SK-N-SH treated with all-trans-retinoic acid at 6 μM for 48 hours (cell line): ENCODE measurements around the gene URI1.

Experiments
- ARNTL ChIP-seq: fragments of 450-650 bp; formaldehyde crosslinking; IDR thresholded peaks from 2 replicates; pipeline ENCODE4 v1.5.0; 2020; ENCODE audit warnings: low read depth, mild to moderate bottlenecking, moderate library complexity, borderline replicate concordance
- ISL1 ChIP-seq: fragments of 250-450 bp; sonication (Bioruptor Pico); IDR thresholded peaks from 2 replicates; pipeline ENCODE4 v2.1.2; 2022; ENCODE audit warnings: mild to moderate bottlenecking, moderate library complexity
- OSR1 ChIP-seq: fragments of 250-450 bp; sonication (Bioruptor Pico); IDR thresholded peaks from 2 replicates; pipeline ENCODE4 v1.8.0; 2022; ENCODE audit warnings: moderate library complexity, mild to moderate bottlenecking, inconsistent platforms
- RARB ChIP-seq: fragments of 250-450 bp; sonication (Bioruptor Pico); IDR thresholded peaks from 2 replicates; pipeline ENCODE4 v1.8.0; 2021; ENCODE audit warnings: mild to moderate bottlenecking, moderate library complexity
- TCF4 ChIP-seq: fragments of 250-450 bp; sonication (Bioruptor Pico); IDR thresholded peaks from 2 replicates; pipeline ENCODE4 v1.8.0; 2021; ENCODE audit warnings: mild to moderate bottlenecking, moderate library complexity, borderline replicate concordance
- ZC3H10 ChIP-seq: fragments of 250-450 bp; sonication (Bioruptor Pico); IDR thresholded peaks from 2 replicates; pipeline ENCODE4 v1.5.1; 2021; ENCODE audit warnings: mild to moderate bottlenecking, moderate library complexity
- ZNF565 ChIP-seq: fragments of 450-650 bp; formaldehyde crosslinking; conservative IDR thresholded peaks from 2 replicates; pipeline ENCODE4 v1.5.0; 2020; ENCODE audit warnings: low read depth, mild to moderate bottlenecking, moderate library complexity
- TF ChIP-seq, protein P1 (sequence below): fragments of 250-450 bp; sonication (Bioruptor Pico); IDR thresholded peaks from 2 replicates; pipeline ENCODE4 v1.8.0; 2020; ENCODE audit warnings: mild to moderate bottlenecking, moderate library complexity, borderline replicate concordance

DNA sequence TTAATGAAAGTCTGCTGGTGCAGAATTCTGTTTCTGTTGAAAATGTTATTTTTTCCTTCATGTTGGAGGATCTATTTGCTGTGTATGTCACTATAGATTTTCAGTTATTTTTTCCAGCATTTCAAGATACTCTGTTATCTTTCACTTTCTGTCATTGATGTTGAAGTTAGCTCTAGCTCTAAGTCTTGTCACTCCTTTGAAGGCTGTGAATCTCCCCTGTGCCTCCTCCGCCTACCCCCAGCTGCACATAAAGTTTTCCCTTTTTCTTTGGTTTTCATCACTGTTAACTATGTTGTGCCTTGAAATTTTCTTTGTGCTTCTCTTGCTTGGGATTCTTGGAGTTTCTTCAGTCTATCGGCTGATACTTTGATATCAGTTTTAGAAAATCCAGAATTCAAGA lies 20.8 kb downstream of the URI1 start:
- no peak for TF ChIP-seq TCF4
- no peak for TF ChIP-seq RARB (CRISPR knock-in tag)
- TF ChIP-seq ARNTL (CRISPR knock-in tag): no peak
- TF ChIP-seq, protein P1, sequence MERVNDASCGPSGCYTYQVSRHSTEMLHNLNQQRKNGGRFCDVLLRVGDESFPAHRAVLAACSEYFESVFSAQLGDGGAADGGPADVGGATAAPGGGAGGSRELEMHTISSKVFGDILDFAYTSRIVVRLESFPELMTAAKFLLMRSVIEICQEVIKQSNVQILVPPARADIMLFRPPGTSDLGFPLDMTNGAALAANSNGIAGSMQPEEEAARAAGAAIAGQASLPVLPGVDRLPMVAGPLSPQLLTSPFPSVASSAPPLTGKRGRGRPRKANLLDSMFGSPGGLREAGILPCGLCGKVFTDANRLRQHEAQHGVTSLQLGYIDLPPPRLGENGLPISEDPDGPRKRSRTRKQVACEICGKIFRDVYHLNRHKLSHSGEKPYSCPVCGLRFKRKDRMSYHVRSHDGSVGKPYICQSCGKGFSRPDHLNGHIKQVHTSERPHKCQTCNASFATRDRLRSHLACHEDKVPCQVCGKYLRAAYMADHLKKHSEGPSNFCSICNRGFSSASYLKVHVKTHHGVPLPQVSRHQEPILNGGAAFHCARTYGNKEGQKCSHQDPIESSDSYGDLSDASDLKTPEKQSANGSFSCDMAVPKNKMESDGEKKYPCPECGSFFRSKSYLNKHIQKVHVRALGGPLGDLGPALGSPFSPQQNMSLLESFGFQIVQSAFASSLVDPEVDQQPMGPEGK (CRISPR knock-in tag): no peak
- no peak for TF ChIP-seq ISL1
- TF ChIP-seq OSR1 (CRISPR knock-in tag): no peak
- TF ChIP-seq ZC3H10 (CRISPR knock-in tag): no peak
- no peak for TF ChIP-seq ZNF565 (CRISPR knock-in tag)
